GM19468 (cell line): ENCODE measurements around the gene TBC1D16.

ENCODE experiments used
- ATAC-seq: cut with Tn5 transposase; IDR thresholded peaks from one replicate; pipeline ENCODE4 v1.9.1; 2021; ENCODE audit warnings: mild to moderate bottlenecking, moderate library complexity, moderate number of reproducible peaks; ENCODE audit not compliant: unreplicated experiment; ENCODE audit errors: extremely low read depth

TBC1D16 gene

GRCh38 chr17:80026359-80027042, 9.2 kb downstream of the TBC1D16 start:
- no peak for ATAC-seq

- ATAC-seq, result no peak
Observed at GRCh38 chr17:80025796-80026195, 9.9 kb downstream of the TBC1D16 start.

GRCh38 chr17:80025140-80025539, 10.5 kb downstream of the TBC1D16 start:
- no peak for ATAC-seq

- no peak for ATAC-seq
Observed at GRCh38 chr17:80024206-80024972, 11.3 kb downstream of the TBC1D16 start.

- ATAC-seq, result no peak
Observed at GRCh38 chr17:80023481-80024205, 12.0 kb downstream of the TBC1D16 start.

GRCh38 chr17:80021600-80021999, 14.1 kb downstream of the TBC1D16 start:
- ATAC-seq, result no peak

GRCh38 chr17:80018917-80019651, 16.6 kb downstream of the TBC1D16 start:
- no peak for ATAC-seq

GRCh38 chr17:80017226-80018010, 18.3 kb downstream of the TBC1D16 start:
- ATAC-seq, result no peak

GRCh38 chr17:80012765-80013741, 22.6 kb downstream of the TBC1D16 start:
- ATAC-seq, result no peak

- ATAC-seq, result no peak
Observed at GRCh38 chr17:80011989-80012555, 23.6 kb downstream of the TBC1D16 start.

GRCh38 chr17:80010283-80010858, 25.3 kb downstream of the TBC1D16 start:
- no peak for ATAC-seq

GRCh38 chr17:80009391-80010282, 26.0 kb downstream of the TBC1D16 start:
- no peak for ATAC-seq

GRCh38 chr17:80008848-80009247, 26.8 kb downstream of the TBC1D16 start:
- no peak for ATAC-seq

- no peak for ATAC-seq
Observed at GRCh38 chr17:80008383-80008840, 27.3 kb downstream of the TBC1D16 start.

- no peak for ATAC-seq
Observed at GRCh38 chr17:80007939-80008338, 27.7 kb downstream of the TBC1D16 start.

GRCh38 chr17:80006811-80007752, 28.6 kb downstream of the TBC1D16 start:
- ATAC-seq, result no peak
